ENCODE results near the gene SLC6A1.

Gene SLC6A1

DNA sequence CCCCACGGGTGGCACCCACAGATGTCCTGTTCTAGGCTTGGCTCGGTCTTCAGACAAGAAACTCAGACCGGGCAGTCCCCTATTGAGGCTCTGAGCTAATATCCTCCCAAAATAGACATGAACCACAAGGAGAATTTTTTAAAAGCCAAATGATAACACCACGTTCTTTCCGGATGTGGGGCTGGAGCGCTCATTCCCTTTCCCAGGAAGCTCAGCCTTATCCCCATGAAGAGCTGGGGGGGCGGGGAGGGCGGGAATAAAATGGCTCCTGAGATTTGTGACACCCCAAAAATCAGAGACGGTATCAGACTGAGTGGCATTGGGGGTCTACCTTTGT lies 1.1 kb downstream of the SLC6A1 start:
- no peak for DNase-seq (ENCODE audit: low spot score)

DNA sequence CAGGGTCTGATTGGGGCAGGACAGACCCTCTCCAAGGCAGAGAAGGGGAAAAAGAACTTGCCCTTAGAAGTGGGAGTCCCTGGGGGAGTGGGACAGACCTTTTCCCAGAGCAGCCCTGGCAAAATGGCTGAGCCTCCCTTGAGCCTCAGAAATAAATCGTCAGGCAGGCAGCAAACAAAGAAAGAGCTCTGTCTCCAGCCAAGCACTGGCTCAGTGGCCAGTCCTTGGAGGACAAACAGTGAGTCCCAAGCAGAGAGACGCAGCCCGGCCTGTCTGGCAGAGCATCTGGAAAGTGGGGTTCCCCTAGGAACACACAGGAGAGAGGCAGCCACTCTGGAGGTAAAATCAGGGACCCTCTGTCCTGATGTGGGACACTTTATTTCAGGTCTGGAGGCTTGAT lies 1.8 kb downstream of the SLC6A1 start:
- no peak for DNase-seq (ENCODE audit: low spot score)

- no peak for DNase-seq (ENCODE audit: low spot score)
These were observed 3.3 kb downstream of the SLC6A1 start for GRCh38 chr3:10995871-10996270.

- no peak for DNase-seq (ENCODE audit: low spot score)
These were observed 3.9 kb downstream of the SLC6A1 start for GRCh38 chr3:10996345-10997013.

DNA sequence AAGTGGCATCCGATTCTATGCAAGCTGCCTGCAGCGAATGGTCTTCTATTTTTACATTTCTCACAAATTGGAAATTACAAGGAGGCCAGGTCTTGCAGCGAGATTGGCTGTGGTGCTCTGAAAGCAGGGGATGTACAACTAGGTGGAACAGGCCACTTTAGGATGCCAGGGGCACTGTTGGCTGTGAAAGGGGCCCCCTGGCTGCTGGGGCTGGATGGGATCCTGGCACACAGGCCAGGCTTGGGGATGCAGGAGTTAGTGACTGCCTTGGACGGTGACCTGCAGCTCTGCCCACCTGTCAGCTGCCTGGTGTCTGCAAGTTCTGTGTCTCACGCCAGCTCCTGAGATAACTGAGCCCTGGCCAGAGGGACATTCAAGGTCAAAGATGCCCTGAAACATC lies 4.6 kb downstream of the SLC6A1 start:
- no peak for DNase-seq (ENCODE audit: low spot score)

DNA sequence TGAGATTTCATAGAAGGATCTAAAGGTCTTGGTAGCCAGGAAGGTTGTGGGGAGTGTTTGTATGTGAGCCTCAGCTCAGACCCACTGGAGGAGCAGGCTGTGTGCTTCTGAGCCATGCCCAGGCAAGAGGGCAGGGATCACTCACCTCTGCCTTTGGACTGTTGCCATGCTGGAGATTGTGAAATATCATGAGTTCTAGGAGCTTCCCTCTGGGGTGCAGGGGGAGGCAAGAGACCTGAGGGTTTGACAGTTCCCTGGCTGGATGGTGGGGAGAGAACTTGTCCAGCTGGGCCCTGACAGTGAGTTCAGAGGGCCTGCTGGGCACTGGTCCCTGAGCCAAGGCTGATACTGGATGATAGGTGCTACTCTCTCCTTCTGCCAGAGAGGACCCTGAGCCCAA lies 6.0 kb downstream of the SLC6A1 start:
- DNase-seq (ENCODE audit: low spot score), result no peak

- DNase-seq (ENCODE audit: low spot score), result no peak
These were observed 6.9 kb downstream of the SLC6A1 start for GRCh38 chr3:10999221-11000107.

- no peak for DNase-seq (ENCODE audit: low spot score)
These were observed 8.0 kb downstream of the SLC6A1 start for GRCh38 chr3:11000528-11000927.

- DNase-seq (ENCODE audit: low spot score), result no peak
These were observed 8.6 kb downstream of the SLC6A1 start for GRCh38 chr3:11001020-11001657.

DNA sequence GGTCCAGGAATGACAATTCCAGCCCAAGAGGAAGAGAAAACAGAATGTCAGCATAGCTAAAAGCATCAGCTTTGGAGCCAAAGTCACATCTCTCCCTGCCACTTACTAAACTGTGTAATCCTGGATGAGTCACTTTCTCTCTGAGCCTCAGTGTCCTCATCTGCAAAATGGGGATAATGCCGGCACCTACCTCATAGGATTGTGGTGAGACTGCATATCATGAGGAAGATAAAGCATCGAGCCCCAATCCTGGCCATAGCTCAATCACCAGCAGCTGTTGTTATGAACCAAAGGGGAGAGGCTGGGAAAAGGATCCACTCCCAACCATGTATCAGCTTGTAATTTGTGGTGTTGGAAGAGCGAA lies 9.1 kb downstream of the SLC6A1 start:
- DNase-seq (ENCODE audit: low spot score), result no peak

DNA sequence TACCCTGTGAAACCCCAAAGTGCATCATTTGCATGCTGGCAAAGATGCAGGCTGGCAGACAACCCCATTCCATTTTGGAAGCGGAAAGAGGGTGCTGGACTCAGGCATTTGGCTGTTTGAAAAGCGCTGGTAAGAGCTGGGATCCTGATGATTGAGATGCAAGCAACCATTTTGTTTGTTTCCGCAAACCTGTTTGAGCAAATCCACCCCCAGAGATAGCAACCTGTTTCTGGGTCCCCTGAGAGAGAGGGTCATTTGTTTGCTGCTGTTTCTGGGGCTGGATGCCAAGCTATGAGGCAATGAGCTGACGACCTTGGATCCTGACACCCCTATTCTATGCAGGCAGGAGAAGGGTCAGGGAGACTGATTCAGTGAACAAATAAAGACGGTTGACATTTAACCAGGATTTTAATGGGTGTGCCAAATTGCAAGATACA lies 9.8 kb downstream of the SLC6A1 start:
- no peak for DNase-seq (ENCODE audit: low spot score)

GRCh38 chr3:11004563-11004962 lies 12.0 kb downstream of the SLC6A1 start:
- no peak for DNase-seq (ENCODE audit: low spot score)

DNA sequence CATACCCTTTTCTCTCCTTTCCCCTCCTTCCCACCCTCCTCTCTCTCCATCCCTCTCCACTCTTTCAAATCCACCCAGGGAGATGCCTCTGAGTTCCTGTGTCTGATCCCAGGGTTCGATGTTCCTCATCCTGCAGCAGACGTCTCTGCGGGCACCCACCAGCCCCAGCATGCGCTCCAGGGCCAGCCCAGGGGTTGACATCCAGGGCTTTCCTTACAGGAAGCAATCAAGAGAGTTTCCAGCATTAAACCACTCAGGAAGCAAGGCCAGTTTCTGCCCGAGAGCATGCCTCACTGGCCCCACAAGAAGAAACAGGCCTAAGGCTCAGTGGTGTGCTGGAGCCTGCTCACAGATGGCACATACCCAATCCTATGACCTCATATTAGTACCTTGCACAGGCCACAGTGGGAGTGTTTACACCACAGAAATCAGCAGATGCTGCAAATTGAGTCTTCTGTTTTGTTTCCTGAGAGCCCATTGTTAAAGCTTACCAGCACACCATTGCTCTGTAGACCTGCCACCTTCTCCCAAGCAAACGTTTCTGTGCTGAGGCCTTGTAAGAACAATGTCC lies 13.2 kb downstream of the SLC6A1 start:
- no peak for DNase-seq (ENCODE audit: low spot score)

DNA sequence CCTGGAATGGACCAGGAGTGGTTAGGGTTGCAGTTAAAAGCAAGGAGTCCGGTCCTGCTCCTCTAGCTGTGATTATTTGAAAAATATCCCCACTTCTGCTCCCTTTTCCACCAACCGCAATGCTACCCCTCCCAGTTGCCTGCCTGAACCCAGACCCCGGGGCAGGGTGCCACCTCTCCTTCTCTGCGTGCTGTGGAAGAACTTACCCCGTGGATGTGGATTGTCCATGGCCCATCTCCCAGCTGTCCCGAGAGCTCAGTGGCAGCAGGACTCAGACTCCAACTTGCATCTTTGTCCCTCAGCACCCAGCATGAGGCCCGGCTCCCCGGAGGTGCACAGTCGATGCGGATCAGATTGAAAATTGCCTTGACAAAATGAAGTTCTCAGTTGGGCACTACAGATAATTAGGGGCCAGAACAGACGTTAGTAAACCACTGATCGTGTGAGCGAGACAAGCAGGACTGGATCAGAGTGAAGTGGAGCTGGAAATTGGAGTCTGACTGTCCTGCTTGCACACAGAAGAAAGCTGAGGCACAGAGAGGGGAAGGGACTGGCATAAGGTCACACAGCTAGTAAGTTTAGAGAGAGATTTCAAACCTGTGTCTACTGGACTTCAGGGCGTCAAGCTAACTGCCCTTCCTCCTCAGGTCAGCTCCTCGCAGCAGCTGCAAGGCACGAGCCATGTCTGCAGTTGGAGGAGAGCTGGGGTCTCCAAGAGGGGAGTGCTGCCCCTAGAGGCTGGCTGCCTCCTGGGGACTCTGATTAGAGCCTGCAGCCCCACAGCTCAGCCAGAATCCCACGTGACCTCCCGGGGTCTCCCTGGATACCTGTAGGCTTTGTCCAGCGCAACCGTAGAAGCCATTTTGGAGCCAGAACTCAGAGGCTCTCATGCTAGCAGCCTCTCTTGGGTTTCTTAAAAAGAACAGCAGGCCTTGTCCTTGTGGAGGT lies 14.7 kb downstream of the SLC6A1 start:
- DNase-seq (ENCODE audit: low spot score), result no peak

DNA sequence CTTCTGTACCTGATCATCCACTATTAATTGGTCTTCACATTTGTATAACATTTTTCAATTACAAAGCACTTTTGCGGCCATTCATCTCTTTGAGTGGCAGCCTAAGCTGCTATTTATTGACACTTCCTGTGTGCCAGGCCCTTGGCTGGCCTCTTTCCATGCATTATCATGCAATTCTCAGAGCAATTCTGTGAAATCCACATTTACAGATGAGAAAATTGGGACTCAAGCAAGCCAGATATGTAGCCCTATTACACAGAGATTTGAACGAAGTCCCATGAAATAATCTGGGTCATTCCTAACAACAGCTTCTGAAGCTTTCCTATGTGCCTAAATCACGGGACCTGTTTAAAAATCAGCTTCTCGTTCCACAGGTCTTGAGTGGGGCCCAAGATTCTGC lies 17.4 kb downstream of the SLC6A1 start:
- DNase-seq (ENCODE audit: low spot score), result no peak

DNA sequence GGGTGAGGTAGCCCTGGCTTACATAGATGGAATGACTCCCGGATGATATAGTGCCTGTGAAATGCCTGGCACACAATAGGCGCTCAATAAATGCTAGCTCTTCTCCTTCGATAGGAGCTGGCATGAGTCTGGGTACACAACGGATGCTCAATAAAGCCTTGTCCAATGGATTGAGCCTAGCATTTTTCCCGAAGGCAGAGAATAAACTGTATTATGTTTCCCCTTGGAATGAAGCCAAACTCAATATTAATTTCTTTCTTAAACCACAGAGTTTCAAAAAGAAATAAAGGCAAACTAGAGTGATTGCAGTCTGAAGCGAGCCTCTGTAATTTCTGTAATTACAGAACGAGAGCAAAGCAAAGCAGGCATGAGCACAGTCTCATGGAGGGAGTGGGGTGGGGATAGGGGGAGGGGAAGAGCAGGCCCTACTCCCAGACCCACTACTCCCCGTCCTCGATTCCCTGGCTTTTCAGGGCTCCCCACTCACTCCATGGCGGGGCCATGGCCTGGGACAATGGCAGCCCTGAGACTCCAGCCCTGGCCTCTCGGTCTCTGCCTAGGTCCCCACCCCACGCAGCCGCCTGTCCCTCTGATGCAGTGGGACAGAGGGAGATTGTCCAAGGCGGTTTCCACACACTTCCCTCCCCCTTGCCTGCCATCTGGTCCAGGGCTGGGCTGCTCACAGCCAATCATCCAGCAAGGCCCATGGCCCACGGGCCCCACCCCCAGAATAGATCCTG lies 18.0 kb downstream of the SLC6A1 start:
- no peak for DNase-seq (ENCODE audit: low spot score)

DNA sequence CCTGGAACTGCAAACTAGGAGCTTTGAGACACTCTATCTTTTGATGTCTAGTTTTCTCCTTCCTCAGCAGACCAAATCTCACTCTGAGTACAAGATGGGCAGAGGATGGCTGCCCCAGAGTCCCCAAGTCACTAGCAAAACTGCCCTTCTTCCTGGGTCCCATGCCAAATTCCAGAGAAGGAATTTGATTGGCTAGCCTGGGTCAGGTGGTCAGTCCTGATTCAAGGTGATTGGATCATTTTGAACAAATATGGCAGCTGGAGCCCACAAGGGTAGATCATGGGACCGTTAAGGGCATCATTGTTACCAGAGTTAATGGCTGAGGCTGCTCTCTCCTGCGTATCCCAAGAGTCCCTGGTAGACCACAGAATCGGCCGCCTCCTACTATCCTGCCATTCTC lies 21.7 kb downstream of the SLC6A1 start:
- DNase-seq (ENCODE audit: low spot score), result no peak

DNA sequence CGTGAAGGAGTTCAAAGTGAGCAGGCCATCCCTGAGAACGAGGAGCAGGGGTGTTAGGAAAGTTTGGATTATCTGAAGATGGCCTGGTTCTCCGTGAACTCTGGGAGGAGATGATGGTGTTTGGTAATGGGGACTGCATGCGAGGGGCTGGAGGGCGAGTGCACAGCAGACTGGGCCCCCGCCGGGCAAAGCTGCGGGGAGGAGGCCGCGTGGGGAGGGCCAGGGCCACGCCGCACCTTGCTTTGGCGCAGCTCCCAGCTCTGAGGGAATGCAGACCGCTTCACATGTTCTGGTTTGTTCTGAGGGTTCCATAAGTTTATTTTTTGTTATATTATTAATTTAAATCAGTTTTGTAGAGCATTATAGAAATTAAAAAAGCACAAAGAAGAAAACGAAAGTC lies 22.2 kb downstream of the SLC6A1 start:
- no peak for DNase-seq (ENCODE audit: low spot score)

GRCh38 chr3:11015369-11015768 lies 22.8 kb downstream of the SLC6A1 start:
- no peak for DNase-seq (ENCODE audit: low spot score)

DNA sequence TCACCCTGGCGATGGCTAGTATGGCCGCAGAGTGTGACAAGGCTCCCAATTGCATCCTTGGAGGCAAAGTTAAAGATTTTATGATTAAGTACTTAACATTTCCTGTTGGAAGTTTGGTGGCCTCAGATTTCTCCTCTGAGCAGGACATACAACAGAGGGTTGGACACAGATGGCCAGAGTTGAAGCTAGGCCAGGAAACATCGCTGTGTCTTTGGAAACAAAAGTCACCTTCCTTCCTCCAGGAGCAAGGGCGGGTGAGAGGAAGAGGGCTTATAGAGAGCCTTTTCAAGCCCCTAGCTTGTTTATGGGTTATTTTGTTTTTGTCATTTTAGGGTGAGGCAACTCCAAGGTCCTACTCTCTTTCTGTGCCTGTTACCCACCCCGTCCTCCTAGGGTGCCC lies 24.2 kb downstream of the SLC6A1 start:
- no peak for DNase-seq (ENCODE audit: low spot score)

Data from CD4-positive, alpha-beta T cell treated with Interleukin-15 for 4 hours (primary cell).